GM18508 (cell line): ENCODE data around the gene FOXK2.
A peak's percentile ranks its signal among the peaks of the same experiment; 100 is the strongest.
"Not testable (repeated sequence)": the region's sequence is repeated elsewhere in the genome, so short reads cannot be mapped to it uniquely, and the experiment has no call there.

ENCODE experiments used
- ATAC-seq: cut with Tn5 transposase; IDR thresholded peaks from one replicate; pipeline ENCODE4 v1.9.1; 2021; ENCODE audit warnings: moderate number of reproducible peaks; ENCODE audit not compliant: insufficient read depth, unreplicated experiment

Gene FOXK2

DNA sequence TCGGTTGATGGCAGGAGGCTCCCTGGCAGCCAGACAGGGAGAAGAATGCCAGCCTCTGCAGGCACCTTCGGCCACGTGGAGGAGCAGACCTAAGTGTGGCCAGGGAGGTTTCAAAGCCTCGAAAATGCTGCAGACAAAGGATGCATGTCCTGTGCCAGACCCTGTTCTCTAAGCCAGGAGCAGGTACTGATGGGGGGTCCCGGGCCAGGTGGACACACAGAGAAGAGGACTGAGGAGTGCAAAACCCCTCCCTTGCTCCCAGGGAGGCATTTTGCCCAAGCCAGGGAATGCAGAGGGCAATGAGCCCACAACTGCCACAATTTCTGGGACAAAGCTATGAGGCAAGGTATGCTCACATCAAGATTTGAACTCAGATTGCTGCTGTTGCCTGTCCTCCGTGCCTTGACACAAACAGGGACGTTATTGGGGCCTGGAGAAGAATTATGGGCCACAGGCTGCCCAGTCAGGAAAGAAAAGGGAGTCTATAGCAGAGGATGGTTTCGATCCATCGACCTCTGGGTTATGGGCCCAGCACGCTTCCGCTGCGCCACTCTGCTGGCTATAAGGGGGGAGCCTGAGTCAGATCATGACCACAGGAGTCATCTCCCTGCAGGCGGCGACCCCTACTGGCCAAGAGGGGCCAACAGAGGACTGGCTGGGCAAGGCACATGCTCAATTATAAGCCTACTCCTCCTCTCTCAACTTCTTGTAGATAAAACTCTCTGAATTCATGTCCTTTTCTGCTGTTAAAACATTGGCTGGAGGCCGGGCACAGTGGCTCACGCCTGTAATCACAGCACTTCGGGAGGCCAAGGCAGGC, 25.1 kb upstream of the FOXK2 start:
- peak; percentile 35 for ATAC-seq

DNA sequence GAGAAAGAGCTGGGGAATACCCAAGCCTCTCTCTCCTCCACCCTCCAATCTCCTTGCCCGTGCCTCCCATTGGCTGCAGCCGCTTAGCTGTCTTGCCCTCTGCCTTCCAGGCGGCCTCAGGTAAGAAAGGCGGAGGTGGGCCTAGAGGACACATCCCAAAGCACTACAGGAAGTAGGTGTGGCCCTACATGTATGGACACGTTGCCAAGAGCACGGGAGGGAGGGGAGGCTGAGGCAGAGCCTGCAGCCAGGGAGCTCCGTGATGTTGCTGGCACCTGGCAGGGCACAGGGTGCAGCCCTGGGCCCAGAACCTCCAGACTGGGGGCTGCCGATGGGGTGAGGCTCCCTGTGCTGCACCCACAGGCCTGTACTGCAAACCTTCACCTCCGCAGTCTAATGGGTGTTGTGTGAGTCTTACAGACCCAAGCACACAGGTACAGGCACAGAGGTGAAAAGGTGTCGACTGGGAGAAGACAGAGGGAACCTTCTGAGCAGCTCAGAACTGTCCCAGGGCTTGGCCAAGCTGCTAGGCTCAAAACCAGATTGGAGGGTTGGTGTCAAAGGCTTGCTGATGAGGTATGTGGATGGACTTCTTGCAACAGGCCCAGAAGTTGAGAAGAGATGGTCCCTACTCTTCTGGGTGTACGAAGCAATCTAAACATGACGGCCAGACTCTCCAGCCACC, 23.5 kb upstream of the FOXK2 start:
- ATAC-seq: no peak

DNA sequence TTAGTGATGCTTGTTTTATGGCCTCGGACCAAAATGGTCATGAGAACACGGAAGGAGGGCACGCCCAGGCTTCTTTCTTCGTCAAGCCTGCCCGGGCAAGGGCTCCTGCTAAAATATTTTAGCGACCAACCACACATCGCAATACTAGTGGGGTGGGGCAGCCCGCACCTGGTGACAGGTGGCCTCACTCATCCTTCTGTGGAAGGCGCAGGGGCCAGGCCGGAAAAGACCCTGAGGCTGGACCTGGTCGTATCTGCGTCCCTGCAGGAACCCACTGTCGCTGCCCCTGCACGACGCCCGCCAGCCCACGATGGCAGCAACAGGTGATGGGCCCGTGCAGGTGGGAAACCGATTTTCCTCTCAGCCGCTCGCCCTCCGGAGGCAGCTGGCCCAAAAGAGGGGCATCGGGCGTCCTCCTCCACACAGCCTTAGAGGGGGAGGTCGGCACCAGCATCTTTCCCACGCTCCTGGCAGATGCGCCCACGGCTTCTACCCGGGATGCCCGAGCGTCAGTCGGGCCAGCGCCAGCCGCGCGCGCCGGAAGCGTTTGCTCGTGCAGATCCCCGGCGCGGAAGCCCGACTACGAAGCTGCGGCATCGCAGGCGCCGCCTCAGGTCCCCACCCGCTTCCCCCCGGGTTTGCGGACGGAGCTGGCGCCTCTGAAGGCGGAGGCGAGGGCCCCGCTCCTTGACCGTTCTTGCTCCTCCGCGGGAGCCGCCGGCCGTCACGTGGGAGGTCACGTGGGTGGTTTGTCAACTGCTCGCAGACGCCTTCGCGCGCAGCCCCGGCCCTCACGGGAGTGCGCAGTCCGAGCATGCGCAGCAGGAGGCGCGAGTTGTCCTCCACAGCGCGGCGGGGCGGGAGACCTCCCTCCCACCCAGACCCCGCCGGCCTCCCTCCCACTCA, 22.8 kb upstream of the FOXK2 start:
- ATAC-seq: no peak

DNA sequence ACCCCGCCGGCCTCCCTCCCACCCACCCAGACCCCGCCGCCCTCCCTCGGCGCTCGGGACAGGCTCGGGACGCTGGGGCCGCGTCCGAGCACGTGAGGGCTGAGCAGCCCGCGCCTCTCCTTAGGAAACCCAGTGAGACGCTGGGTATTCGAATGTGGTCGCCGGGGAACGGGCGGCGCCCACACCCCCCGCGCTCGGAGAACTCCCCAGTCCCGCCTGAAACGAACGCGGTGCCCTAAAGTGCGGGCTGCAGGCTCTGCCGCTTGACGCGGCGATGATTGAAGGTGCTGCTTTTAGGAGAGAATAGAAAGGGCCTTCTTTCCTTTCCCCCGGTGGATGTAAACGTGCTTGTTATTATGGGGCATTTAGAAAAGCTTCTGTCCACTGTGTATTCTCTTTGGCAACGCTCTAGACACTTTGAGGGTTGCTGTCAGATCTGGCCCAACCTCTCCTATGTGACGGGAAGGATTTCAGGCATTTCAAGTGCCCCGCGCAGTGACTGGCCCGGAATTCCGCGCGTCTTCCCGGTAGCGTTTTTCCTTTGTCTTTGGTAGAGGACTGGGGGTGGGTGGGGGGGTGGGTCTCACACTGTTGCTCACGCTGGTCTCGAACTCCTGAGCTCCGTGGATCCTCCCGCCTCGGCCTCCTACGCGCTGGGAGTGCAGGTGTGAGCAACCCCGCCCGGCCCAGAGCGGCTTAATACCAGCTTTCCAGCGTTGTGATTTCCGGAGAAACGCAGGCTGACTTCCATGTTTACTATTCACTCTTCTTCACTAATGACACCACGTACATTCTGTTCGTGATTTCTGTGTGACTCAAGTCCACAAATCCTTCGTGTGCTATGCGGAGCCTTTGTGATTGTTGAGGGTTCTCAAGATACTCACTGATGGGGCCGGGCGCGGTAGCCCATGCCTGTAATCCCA, 21.8 kb upstream of the FOXK2 start:
- no peak for ATAC-seq

DNA sequence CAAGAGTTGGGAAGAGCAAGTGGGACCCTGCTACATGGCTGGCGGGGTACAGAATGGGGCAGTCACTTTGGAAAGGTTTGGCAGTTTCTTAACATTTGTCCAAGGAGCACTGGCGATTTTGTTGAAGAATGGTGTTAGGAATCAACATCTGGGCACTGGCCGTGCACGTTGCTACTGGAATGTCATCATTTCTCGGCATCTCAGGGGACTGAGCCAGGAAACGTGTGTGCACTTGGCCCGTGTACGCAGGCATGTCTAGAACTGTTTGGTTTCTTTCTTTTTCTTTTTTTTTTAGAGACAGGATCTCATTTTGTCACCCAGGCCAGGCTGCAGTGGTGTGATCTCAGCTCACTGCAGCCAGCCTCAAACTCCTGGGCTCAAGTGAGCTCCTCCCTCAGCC, 17.3 kb upstream of the FOXK2 start:
- ATAC-seq: no peak

DNA sequence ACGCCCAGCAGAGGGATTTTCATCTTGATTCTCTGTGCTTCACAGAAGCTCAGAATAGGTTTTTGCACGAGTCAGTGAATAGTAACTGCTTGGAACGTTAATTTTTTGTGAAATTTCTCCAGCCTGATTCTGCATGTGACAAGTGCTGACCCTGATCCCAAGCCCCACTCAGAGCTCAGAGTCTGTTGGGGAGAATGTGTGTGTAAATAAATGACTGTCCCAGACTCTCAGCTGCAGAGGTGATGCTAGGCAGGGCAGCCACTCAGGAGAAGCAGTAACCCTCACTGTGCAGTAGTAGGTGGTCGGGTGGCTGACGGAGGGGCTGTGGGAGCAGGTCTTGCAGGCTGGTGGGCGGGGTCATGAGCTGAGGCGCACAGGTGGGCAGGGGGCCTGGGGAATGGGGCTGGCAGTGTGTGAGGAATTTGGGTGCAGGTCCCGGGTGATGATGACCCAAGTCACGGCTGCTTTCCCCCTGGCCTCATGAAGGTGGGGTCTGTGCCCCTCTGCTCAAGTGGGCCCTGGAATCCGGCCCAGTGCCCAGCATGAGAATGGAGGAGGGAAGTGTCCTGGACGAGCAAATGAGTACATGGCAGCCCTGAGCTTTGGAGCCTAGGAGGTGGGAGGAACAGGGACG, 16.3 kb upstream of the FOXK2 start:
- ATAC-seq: no peak

DNA sequence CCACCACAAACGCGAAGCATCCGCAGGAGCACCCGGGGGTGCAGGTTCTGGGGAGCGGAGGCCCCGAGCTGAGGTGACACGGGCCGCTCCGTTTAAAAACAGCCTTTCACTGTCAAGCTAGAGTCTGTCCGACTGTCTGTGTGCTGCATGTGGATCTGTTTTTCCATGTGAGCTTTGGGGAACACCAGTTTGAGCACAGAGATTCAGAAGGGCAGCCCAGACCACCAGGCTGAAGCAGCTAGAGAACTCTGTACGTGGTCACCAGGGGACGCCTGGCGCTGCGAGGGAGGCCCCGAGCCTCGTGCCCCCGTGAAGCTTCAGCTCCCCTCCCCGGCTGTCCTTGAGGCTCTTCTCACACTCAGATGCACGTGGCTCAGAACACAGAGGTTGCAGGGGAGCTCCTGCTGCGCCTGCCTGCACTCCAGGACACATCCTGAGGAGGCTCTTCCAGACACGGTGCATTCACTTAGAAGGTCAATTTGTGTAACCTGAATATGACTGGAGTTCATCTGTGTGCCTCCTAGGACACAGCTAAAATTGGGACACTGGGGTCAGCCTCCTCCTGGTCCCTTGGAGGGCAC, 15.7 kb upstream of the FOXK2 start:
- no peak for ATAC-seq

DNA sequence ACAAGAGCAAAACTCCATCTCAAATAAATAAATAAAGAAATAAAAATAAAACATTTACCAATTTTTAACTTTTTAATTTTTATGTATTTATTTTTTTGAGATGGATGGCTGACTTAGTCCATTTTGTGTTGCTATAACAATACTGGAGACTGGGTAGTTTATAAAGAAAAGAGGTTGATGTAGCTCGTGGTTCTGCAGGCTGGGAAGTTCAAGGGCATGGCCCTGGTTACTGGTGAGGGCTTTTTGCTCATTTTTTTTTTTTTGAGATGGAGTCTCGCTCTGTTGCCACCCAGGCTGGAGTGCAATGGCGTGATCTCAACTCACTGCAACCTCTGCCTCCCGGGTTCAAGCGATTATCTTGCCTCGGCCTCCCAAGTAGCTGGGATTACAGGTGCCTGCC, 14.2 kb upstream of the FOXK2 start:
- ATAC-seq: no peak

DNA sequence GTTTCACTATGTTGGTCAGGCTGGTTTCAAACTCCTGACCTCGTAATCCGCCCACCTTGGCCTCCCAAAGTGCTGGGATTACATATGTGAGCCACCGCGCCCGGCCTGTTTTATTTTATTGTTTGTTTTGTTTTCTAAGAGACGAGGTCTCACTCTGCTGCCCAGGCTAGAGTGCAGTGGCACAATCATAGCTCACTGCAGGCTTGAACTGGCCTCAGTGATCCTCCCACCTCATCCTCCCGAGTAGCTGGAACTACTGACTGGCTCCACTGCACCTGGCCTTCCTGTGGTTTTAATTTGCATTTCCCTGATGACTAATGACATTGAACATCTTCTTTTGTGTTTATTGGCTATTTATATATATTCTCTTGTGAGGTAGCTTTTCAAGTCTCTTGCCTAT, 13.1 kb upstream of the FOXK2 start:
- ATAC-seq: not testable (repeated sequence)

DNA sequence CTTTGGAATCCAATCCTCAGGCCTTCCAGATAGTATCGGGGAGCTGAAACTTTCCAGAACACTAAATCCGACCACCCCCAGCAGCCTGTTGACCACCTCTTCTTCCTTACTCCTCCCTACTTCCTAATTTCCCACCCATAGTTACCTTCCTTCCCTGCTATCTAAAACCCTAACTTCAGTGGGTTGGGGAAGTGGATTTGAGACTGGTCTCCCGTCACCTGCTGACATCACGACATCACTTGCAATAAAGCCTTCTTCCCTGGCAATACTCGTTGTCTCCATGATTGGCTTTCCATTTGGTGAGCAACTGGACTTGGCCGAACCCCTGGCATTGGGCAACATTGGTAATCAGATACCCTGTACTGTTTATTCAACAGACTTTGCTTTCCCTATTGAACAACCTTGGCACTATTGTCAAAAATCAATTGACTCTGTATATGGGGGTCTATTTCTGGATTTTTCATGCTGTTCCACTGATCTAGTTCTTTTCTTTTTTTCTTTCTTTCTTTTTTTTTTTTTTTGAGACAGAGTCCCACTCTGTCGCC, 11.8 kb upstream of the FOXK2 start:
- ATAC-seq: no peak

DNA sequence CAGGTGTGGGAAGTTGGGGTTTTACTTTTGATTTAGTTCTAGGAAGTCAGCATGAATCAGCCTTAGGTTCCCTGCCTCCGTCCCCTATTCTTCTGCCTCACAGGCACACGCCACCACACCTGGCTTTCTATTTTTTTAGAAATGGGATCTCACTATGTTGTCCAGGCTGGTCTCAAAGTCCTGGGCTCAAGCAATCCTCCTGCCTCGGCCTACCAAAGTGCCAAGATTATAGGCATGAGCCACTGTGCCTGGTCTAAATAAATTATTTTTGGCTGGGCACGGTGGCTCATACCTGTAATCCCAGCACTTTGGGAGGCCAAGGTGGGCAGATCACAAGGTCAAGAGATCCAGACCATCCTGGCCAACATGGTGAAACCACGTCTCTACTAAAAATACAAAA, 7.9 kb upstream of the FOXK2 start:
- not testable (repeated sequence) for ATAC-seq

DNA sequence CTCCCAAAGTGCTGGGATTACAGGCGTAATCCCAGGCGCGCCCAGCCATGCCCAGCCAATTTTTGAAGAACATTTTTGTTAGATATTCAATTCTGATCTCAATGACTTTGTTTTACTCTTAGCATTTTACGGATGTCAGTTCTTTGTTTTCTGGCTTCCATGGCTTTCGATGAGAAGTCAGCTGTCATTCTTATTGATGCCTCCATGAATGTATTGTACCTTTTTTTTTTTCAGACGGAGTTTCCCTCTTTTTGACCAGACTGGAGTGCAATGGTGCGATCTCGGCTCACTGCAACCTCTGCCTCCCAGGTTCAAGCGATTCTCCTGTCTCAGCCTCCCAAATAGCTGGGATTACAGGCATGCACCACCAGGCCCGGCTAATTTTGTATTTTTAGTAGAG, 5.7 kb upstream of the FOXK2 start:
- not testable (repeated sequence) for ATAC-seq

DNA sequence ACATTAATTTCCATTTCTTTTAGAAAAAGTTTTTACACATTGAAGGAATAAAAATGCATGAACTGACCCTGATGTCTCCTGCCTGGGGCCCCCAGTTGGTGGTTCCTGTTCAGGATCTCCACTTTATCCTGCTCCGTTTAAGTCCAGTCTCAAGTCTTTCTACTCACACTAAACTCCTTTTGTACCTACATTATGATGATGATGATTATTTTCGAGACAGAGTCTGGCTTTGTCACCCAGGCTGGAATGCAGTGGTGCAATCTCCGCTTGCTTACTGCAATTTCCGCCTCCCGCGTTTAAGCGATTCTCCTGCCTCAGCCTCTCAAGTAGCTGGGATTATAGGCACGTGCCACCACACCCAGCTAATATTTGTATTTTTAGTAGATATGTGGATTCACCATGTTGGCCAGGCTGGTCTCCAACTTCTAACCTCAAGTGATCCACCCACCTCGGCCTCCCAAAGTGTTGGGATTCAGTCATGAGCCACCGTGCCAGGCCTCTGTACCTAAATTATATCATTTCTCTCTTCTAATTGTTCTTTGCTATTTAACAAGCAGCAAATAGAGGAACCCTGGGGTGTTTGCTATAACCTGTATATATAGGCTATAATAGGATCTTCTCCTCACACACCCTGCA, 2.2 kb upstream of the FOXK2 start:
- ATAC-seq: no peak

DNA sequence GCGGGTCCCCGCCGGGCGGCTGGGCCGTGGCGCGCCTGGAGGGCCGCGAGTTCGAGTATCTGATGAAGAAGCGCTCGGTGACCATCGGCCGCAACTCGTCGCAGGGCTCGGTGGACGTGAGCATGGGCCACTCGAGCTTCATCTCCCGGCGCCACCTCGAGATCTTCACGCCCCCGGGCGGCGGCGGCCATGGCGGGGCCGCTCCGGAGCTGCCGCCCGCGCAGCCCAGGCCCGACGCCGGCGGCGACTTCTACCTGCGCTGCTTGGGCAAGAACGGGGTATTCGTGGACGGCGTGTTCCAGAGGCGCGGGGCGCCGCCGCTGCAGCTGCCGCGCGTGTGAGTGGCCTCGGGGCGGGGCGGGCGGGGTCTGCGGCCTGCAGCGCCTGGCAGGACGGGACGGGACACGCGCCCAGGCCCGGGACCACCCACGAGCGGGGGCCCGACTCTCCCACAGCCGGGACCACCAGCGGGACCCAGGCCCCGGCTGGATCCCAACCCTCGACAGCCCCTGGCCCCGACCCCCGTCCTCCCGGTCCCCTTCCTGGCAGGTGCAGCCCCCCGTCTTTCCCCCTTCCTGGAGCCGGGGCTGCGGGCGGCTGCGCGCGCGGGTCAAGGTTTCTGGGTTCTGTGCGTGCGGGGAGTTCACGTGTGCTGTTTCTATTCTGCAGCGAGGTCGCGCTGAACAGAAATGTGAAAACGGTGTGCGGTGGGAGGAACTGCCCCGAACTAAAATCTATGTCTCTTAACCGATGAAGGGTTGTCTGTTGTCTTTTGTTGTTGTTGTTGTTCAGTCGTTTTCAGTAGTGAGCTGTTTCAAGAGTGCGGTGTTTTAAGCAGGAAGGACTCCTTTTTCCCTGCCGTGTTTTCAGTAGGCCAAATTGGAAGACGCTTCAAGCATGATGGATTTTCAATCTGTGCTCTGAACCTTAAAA, 705 bp downstream of the FOXK2 start:
- ATAC-seq: no peak

DNA sequence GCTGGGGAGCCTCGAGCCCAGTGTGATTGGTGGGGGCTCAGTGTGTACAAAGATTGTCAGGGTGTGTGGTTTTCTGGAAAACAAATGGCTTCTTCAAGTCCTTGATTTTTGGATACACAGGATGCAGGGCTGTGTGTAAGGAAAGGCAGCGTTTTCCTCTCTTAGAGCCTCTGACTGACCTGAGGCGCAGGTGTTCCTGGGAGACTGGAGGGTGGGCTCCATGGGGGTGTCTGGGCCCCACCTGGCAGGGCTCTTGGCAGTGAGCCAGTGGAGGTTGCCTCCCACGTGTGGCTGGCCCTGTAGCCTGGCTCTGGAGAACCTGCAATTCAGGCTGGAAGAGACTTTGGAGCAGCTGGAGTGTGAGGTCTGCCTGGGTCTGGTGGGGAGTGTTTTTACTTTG, 5.0 kb downstream of the FOXK2 start:
- no peak for ATAC-seq

DNA sequence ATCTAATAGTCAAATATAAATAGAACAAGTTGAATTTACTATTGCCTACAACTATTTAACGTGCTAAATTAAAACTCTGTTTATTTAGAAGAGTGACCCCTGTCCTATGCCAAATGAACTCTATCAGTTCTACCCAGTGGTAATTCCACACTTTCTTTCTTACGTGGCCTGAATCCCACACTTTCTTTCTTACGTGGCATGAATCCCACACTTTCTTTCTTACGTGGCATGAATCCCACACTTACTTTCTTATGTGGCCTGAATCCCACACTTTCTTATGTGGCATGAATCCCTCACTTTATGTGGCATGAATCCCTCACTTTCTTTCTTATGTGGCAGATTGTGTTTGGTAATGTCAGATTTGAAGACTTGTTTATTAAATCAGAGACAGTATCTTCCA, 6.2 kb downstream of the FOXK2 start:
- no peak for ATAC-seq

DNA sequence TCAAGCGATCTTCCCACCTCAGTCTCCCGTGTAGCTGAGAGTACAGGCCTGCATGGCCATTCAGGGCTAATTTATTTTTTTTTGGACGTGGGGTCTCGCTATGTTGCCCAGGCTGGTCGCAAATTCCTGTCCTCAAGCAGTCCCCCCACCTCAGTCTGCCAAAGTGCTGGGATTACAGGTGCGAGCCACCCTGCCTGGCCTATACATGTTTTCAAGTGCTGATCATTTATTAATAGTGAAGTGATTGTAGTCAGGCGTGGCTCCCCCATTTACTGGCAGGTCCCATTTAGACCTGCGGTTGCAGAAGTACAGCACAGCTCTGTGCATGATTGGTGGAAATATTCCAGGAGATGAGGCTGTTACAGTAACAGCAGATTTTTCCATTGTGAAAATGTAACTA, 8.4 kb downstream of the FOXK2 start:
- no peak for ATAC-seq
